HG03432 (cell line): Measurements from ENCODE around the gene MMD2.
"Not testable (repeated sequence)": the region's sequence is repeated elsewhere in the genome, so short reads cannot be mapped to it uniquely, and the experiment has no call there.

Experiments
- ATAC-seq: cut with Tn5 transposase; IDR thresholded peaks from one replicate; pipeline ENCODE4 v1.9.1; 2021; ENCODE audit warnings: mild to moderate bottlenecking, moderate library complexity; ENCODE audit not compliant: unreplicated experiment

Gene MMD2, protein sequence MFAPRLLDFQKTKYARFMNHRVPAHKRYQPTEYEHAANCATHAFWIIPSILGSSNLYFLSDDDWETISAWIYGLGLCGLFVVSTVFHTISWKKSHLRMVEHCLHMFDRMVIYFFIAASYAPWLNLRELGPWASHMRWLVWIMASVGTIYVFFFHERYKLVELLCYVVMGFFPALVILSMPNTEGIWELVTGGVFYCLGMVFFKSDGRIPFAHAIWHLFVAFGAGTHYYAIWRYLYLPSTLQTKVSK

DNA sequence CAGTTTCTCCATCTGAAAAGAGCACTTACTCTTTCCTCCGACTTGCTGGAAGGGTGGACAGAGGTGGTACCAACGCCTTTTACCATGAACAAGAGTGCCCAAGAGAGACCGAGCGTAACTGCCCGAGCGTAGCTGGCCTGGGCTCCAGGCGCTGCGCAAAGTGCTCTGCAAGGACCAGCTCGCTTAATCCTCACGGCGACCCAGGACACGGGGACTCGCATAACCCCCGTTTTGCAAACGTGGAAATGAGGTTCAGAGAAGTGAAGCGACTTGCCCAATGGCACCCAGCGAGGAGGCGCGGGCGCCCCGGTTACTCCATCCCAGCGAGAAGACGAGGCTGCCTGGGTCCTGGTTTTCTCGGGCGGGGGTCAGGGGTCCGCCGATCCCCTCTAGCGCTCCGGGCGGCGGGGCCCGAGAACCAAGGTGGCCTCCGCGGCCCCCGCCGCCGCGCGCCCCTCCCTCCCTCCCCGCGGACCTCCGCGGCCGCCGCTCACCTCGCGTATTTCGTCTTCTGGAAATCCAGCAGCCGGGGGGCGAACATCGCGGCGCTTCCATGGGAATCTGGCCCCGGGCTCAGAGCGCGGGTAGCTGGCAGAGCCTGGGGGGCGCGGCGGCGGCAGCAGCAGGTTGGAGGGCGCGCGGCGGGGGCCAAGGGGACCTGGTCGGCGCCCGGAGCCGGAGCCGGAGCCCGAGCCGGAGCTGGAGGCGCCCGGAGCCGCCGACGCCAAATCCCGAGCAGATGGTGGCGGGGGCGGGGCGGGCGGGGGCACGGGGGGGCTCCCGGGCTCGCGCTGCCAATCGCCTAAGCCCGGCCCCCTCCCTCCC lies at the start of gene MMD2:
Gene MMD2, minus strand, starts transcription at position 711 of the 825 bp plus-strand sequence. Its CDS starts 170 bp downstream, at position 541.
- no peak for ATAC-seq

DNA sequence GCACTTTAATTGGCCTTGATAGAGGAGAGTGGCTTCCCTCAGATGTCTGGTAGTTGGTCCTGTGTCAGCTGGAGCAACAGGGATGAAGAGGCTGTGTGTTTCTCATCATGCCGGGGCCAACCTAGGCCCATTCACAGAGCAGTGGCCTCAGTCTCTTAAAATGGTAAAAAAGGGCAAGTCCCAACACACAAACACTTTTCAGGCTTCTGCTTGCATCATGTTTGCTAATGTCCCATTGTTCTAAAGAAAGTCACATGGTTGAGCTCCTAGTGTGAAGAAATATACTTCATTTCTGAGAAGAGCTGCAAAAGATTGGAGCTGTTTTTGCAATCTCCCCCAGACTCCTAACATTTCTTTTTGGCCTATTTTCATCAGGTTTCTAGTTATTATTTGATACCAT lies 46.1 kb upstream of the MMD2 start:
- ATAC-seq: no peak

DNA sequence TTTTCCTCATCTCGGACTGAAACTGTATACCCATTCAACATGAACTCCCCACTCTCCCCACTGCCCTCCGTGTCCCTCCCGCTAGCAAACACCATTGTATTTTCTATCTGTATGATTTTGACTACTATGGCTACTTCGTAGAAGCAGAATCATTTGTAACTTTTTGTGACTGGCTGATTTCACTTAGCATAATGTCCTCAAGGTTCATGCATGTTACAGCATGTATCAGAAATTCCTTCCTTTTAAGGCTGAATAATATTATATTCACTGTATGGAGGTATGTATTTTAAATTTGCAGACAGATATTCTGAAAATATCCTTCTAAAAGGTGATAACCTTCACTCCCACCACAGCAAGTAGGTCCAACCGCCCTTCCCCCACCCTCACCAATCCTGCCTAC lies 42.9 kb upstream of the MMD2 start:
- ATAC-seq: no peak

DNA sequence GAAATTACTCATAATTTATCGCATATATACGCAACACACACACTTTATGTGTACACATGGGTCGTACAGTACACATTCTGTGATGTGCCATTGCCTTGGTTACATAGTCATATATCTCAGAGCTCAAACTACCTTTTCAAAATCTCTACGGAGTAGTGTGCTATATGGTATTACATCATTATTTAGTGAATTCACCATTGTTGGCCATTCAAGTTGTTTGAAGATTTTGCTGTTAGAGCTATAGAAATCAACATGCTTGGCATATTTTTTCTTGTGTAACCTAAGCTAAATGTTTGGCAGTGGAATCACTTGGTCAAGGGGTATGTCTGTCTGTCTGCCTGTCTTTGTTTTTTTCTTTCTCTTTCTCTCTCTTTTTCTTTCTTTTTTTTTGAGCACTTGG lies 42.0 kb upstream of the MMD2 start:
- no peak for ATAC-seq

DNA sequence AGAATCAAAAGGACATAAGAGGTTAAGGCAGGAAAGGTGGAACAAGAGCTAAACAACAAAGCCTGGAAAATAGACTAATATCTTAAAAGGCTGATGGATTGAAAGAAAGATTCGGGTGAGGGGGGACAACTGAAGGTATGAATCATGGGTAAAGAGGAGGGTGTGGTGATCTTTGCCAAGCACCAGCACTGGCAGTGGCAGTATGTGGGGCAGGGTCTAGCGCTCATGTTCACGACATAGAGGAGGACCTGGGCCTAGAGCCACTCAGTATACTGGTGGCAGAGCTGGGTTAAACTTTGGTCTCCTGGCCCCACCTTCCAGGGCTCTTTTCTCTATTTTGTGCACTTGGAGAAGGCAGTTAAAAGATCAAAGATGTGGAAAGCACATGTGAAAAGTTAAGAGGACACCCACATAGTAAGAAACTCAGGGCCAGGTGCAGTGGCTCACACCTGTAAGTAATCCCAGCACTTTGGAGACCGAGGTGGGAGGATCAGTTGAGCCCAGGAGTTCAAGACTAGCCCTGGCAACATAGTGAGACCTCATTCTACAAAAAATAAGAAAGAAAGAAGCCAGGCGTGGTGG lies 40.5 kb upstream of the MMD2 start:
- no peak for ATAC-seq

DNA sequence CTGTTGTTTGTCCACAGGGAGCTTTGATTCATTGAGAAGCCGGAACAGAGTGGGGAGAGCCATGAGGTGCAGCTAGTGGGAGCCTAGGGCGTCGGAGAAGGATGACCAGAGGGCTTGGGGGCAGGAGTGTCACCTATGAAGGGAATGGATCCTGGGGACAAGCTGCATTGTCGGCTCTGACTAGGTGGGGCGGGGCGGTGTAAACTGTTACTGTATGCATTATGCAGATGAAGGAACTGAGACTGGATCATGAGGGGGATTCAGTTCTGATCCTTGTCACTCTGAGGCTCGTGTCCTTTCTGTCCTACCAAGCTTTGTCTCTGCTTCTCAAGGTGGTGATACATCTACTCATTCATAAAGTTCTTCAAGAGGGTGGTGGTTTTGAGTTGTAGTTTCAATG lies 39.9 kb upstream of the MMD2 start:
- no peak for ATAC-seq

DNA sequence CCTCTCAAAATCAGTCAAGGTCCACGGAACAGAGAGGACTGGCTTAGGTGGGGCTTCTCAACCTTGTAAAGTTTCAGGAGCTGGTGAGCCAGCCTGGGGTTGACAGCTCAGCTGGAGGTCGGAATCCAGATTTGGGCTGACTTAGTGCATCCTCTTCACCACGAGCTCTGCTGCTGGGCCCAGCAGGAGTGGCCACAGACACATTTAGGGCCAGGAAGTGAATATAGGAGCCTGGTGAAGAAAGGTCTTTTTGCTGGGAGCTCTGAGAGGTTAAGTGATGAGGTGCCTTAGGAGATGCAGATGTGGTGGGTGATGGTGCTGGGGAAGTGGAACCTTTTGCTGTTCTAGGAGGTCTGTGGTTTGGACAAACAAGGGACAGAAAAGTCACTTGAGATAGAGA lies 39.3 kb upstream of the MMD2 start:
- no peak for ATAC-seq

DNA sequence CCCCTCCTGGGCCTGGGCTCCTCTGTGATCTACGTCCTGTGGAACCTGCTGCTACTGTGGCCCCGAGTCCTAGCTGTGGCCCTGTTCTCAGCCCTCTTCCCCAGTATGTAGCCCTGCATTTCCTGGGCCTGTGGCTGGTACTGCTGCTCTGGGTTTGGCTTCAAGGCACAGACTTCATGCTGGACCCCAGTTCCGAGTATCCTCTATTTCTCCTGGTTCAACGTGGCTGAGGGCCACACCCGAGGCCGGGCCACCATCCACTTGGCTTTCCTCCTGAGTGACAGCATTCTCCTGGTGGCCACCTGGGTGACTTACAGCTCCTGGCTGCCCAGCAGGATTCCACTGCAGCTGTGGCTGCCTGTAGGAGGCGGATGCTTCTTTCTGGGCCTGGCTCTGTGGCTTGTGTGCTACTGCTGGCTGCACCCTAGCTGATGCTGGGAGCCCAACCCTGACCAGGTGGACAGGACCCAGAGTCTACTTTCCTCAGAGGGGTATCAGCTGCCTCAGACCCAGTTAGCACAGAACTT lies 37.8 kb upstream of the MMD2 start:
- ATAC-seq: no peak

DNA sequence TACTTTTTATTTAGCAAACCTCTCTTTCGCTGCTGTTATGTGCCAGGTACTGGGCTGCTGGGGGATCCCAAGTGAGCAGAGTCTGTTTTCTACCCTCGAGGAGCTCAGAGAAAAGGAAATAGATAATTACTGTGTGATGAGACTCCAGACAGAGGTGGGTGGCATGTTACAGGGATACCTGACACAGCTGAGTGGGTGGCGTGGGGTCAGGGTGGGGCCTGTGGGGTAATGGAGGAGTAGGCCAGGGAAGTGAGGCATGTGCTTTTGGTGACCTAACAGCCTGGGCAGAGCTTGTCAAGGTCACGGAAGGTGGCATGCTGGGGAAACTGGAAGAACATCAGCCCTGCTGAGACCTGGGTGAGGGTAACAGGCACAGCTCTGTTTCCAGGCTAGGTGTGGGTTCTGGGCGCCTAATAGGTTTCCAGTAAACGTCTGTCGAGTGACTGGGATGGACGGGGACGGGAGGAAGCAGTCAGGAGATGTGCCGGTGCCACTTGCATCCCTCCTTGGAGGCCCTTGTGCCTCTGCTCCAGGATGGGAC lies 36.5 kb upstream of the MMD2 start:
- no peak for ATAC-seq

DNA sequence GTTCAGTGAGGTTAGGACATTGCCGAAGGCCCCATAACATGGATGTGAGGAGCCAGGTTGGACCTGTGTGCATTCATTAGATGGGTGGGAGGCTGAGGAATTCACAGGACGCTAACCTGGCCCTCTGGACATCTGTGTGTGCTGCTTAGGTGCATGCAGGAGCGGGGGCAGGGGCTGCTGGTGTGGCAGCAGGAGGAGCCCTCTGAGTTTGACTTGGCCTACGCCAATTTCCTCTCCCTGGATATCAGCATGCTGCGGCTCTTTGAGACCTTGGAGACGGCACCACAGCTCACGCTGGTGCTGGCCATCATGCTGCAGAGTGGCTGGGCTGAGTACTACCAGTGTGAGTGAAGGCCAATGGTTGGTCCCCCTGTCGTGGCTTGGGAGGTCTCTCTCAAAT lies 34.5 kb upstream of the MMD2 start:
- ATAC-seq: no peak

DNA sequence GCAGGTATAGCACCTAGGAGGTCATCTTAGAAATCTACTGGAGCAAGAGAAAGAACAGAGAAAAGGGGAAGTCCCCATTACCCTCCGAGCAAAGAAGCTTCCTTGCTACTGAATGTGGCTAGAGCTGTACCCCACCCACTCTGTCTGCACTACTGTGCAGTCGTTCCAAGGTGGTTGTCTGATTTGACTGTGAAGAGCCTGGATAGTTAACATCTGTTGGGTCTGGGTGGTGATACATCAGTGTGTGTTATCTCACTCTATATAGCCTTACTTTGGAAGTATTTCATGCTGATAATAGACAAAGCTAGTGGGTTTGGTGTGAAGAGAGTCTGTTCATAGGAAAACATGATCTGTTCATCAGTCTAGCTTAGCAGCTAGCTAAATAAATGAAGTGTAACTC lies 23.8 kb upstream of the MMD2 start:
- ATAC-seq: peak; percentile 75

DNA sequence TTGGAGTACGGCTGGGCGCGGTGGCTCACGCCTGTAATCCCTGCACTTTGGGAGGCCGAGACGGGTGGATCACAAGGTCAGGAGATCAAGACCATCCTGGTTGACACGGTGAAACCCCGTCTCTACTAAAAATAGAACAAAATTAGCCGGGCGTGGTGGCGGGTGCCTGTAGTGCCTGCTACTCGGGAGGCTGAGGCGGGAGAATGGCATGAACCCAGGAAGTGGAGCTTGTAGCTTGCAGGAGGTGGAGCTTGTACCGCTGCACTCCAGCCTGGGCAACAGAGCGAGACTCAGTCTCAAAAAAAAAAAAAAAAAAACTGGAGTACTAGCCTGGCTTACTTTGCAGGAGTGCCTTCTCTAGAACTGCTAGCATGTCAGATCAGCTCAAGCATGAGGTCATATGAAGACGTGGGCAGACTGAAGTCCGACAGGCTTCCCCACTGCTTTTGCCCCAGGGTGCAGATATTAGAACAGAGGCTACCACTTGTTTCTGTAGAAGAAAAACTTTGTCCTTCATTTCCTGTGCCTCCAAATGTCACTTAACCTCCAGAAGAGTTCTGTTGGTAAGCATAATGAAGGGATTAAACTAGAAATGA lies 22.4 kb upstream of the MMD2 start:
- not testable (repeated sequence) for ATAC-seq

DNA sequence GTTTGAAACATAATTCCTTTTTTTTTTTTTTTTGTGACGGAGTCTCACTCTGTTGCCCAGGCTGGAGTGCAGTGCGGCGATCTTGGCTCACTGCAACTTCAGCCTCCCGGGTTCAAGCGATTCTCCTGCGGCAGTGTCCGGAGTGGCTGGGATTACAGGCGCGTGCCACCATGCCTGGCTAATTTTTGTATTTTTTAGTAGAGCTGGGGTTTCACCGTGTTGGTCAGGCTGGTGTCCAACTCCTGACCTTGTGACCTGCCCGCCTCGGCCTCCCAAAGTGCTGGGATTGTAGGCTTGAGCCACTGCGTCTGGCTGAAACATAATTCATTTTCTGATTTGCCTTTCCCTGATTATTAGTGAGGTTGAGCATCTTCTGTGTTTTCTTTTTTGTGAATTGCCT lies 16.6 kb upstream of the MMD2 start:
- ATAC-seq: not testable (repeated sequence)

DNA sequence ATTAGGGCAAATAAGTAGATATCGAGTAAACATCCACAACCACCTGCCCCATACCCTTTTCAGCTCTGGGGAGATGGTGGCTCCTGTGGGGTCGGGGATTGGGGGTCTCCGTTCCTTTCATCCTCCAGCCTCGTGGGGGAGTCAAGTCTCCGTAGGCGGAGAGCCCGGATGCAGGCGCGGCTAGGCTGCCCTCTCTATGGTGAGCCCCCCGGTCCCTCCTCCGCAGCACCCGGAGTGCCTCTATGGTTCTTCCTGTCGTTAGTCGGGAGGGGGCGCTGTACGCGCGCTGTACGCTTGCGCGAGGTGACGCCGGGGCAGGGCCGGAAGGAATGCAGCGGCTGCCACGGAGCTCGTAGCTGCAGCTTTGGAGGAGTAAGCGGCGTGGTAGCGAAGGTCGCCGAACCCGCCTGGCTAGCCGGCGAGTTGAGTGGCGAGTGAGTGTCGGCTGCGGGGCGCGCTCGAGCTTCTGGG lies 14.8 kb upstream of the MMD2 start:
- peak; percentile 97 for ATAC-seq

DNA sequence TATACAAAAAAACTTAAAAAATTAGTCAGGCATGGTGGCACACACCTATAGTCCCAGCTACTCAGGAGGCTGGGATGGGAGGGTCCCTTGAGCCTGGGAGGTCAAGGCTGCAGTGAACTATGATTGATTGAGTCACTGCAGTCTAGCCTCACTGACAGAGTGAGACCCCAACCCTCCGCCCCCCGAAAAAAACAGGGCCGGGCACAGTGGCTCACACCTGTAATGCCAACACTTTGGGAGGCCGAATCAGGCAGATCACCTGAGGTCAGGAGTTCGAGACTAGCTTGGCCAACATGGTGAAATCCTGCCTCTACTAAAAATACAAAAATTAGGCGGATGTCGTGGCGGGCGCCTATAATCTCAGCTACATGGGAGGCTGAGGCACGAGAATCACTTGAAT lies 13.5 kb upstream of the MMD2 start:
- not testable (repeated sequence) for ATAC-seq

DNA sequence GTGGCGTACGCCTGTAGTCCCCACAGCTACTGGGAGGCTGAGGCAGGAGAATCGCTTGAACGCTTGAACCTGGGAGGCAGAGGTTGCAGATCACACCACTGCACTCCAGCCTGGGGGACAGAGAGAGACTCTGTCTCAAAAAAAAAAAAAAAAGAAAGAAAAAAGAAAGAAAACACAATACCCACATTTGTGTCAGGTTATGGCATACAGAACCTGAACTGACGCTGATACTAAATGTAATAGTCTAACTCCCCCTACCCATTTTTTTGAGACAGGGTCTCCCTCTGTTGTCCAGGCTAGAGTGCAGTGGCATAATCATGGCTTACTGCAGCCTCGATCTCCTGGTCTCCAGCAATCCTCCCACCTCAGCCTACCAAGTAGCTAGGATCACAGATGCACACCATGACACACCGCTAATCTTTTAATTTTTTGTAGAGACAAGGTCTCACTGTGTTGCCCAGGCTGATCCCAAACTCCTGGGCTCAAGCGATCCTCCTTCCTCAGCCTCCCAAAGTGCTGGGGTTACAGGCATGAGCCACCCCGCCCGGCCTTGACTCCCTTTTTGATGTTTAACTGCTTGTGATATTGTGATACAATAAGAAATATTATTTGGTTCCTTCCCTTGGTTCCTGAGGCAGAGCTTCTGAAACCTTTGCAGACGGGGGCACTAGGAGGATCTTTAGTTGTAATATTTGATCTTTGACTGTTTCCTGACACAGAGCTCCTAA lies 6.5 kb upstream of the MMD2 start:
- no peak for ATAC-seq

DNA sequence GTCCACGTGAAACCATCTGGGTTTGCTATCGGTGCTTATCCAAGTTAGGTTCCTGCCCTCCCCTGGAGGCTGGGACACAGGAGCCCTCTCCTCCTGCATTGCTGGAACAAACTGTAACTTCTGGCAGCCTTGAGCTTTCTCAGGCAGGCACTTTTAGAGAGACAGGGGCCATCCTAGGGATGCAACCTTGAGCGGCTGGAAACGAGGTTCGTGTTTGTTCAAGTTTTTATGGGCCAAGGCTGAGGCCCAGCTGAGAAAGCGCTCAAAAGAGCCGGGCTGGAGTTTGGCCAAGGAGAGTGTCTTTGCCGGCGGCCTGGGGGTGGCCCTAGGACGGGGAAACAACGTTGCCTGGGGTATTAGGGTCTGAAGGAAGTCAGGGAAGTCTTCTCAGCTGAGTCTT lies 5.5 kb upstream of the MMD2 start:
- ATAC-seq: no peak

DNA sequence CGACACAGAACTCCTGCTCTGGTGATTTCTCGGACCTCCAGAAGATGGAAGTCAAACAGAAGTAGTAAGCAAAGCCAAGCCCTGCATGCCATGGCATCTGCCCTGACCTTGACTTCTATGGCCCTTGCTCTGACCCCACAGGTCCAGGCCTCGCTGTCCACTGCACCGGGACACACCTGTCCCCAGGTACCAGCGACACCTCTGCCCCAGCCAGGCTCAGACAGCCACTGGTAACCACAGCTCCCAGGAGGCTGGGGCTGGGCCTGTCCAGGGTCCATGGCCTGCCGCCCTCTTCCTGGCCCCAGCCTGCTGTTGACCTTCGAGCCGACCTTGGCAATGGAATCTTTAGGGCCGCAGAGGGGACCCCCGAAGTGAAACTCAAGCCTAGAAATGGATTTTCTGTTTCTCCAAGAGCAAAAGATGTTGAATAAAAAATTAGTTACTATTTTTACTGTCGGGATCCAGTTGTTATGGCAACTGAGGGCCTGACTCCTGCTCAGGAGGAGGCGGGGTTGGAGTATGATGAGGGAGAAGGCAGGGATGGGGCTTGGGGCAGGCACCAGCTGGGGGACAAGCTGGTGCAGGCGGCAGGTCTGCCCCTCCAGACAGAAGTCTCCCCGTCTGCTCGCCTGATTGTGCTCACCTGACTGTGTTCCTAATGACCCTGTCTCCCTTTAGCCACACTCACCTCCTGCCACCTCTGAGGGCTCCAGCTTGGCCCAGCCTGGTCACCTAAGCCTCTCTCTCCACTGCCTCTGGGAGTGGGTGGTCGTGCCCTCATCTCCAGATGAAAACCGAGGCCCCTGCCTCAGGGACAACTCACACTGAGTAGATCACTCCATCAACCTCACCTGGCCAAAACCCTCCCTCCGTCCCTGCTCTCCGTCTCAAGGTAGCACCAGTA lies 4.1 kb upstream of the MMD2 start:
- ATAC-seq: no peak

DNA sequence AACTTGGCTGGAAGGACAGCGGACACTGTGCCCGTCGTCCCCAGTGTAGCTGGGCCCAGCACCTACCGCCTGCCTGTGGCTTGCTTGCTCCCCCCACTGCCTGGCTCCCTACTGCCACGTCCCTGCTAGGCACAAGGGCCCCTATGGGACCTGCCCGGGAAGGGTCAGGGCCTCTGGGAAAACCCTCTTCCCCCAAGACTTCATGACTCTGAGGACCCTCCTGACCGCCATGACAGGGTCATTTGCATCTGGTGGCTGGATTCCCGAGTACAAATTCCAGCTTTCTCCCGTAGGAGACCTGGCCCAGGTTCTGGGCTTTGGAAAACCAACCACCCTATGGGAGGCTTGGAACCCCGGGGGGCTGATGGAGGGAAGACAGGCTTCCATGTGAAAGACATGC lies 1.4 kb upstream of the MMD2 start:
- no peak for ATAC-seq
